Stimulated activated effector memory CD8-positive, alpha-beta T cell treated with anti-CD3 and anti-CD28 coated beads, Interleukin-12 subunit alpha, Interleukin-12 subunit beta, amount 100 ng/mL, for 72 hours (primary cell): Measurements from ENCODE around the gene NEDD4L.

Experiments
- ATAC-seq: fragments of 150-1000 bp; cut with Tn5 transposase; 2 replicates; pipeline ENCODE4 v1.10.0; 2021
- DNase-seq, 2 donors: peaks; one replicate each; pipeline ENCODE4 v3.0.0; 2021 to 2022; ENCODE audit warnings: low spot score in 2 of 2
- H3K27ac Mint-ChIP-seq: one replicate; pipeline ENCODE4 v1.8.0; 2022; ENCODE audit warnings: mild to moderate bottlenecking, mixed read lengths
- H3K36me3 Mint-ChIP-seq: one replicate; pipeline ENCODE4 v1.8.0; 2022; ENCODE audit warnings: mild to moderate bottlenecking, mixed read lengths
- H3K4me1 Mint-ChIP-seq: one replicate; pipeline ENCODE4 v1.8.0; 2022; ENCODE audit warnings: mixed read lengths
- H3K4me3 Mint-ChIP-seq: one replicate; pipeline ENCODE4 v1.8.0; 2022; ENCODE audit warnings: mild to moderate bottlenecking, mixed read lengths
- H3K9me3 Mint-ChIP-seq: one replicate; pipeline ENCODE4 v1.8.0; 2022; ENCODE audit warnings: mixed read lengths

Gene NEDD4L

GRCh38 chr18:58402247-58402646 lies 358.2 kb downstream of the NEDD4L start:
- no peaks in the 10 kb centered on the region for H3K36me3 Mint-ChIP-seq
- no peaks in the 10 kb centered on the region for H3K9me3 Mint-ChIP-seq
- peaks cover 6% of the 10 kb centered on the region for H3K4me1 Mint-ChIP-seq
- H3K4me3 Mint-ChIP-seq, result no peak overlapping the region
- H3K27ac Mint-ChIP-seq, result no peak overlapping the region
- ATAC-seq, result no peak
- DNase-seq, result no peak

GRCh38 chr18:58402951-58403702 lies 359.1 kb downstream of the NEDD4L start:
- ATAC-seq (no peak), DNase-seq (no peak)
- no peaks in the 10 kb centered on the region for H3K36me3 Mint-ChIP-seq
- H3K9me3 Mint-ChIP-seq, result no peaks in the 10 kb centered on the region
- H3K4me3 Mint-ChIP-seq, result no peak overlapping the region
- H3K4me1 Mint-ChIP-seq, result peaks cover 6% of the 10 kb centered on the region
- H3K27ac Mint-ChIP-seq, result no peak overlapping the region

GRCh38 chr18:58403799-58404455 lies 359.9 kb downstream of the NEDD4L start:
- H3K27ac Mint-ChIP-seq, result peak overlapping the region; percentile 56
- H3K9me3 Mint-ChIP-seq, result no peaks in the 10 kb centered on the region
- ATAC-seq (no peak), DNase-seq (no peak)
- peaks cover 6% of the 10 kb centered on the region for H3K4me1 Mint-ChIP-seq
- no peaks in the 10 kb centered on the region for H3K36me3 Mint-ChIP-seq
- no peak overlapping the region for H3K4me3 Mint-ChIP-seq

GRCh38 chr18:58405107-58405898 lies 361.3 kb downstream of the NEDD4L start:
- Mint-ChIP-seq H3K27ac (no peak overlapping the region), H3K9me3 (no peaks in the 10 kb centered on the region), H3K4me3 (no peak overlapping the region), H3K36me3 (no peaks in the 10 kb centered on the region), H3K4me1 (no peaks in the 10 kb centered on the region)
- DNase-seq (no peak), ATAC-seq (peak; percentile 22)

GRCh38 chr18:58407263-58407648 lies 363.2 kb downstream of the NEDD4L start:
- no peaks in the 10 kb centered on the region for H3K4me1 Mint-ChIP-seq

GRCh38 chr18:58407649-58408407 lies 363.8 kb downstream of the NEDD4L start:
- DNase-seq, result no peak
- Mint-ChIP-seq H3K36me3 (no peaks in the 10 kb centered on the region), H3K27ac (no peak overlapping the region), H3K9me3 (no peaks in the 10 kb centered on the region), H3K4me1 (no peaks in the 10 kb centered on the region), H3K4me3 (no peak overlapping the region)
- ATAC-seq, result no peak

More at GRCh38 chr18:58407263-58407648, 363.2 kb downstream of the NEDD4L start:
- no peak overlapping the region for H3K27ac Mint-ChIP-seq
- H3K4me3 Mint-ChIP-seq, result no peak overlapping the region
- ATAC-seq, result no peak
- no peak for DNase-seq
- H3K9me3 Mint-ChIP-seq, result no peaks in the 10 kb centered on the region
- no peaks in the 10 kb centered on the region for H3K36me3 Mint-ChIP-seq

GRCh38 chr18:58408665-58409064 lies 364.6 kb downstream of the NEDD4L start:
- Mint-ChIP-seq H3K9me3 (no peaks in the 10 kb centered on the region), H3K4me1 (no peaks in the 10 kb centered on the region), H3K36me3 (no peaks in the 10 kb centered on the region), H3K4me3 (no peak overlapping the region), H3K27ac (no peak overlapping the region)
- no peak for ATAC-seq
- DNase-seq, result no peak

GRCh38 chr18:58409802-58410445 lies 365.9 kb downstream of the NEDD4L start:
- no peak for DNase-seq
- H3K9me3 Mint-ChIP-seq, result no peaks in the 10 kb centered on the region
- H3K4me3 Mint-ChIP-seq, result no peak overlapping the region
- no peak overlapping the region for H3K27ac Mint-ChIP-seq
- H3K4me1 Mint-ChIP-seq, result no peaks in the 10 kb centered on the region
- ATAC-seq, result no peak
- no peaks in the 10 kb centered on the region for H3K36me3 Mint-ChIP-seq

- H3K27ac Mint-ChIP-seq, result no peak overlapping the region
- ATAC-seq (no peak), DNase-seq (no peak)
- H3K9me3 Mint-ChIP-seq, result no peaks in the 10 kb centered on the region
- H3K4me1 Mint-ChIP-seq, result no peaks in the 10 kb centered on the region
- H3K36me3 Mint-ChIP-seq, result no peaks in the 10 kb centered on the region
- H3K4me3 Mint-ChIP-seq, result no peak overlapping the region
These were observed 367.3 kb downstream of the NEDD4L start for GRCh38 chr18:58411323-58411722.

GRCh38 chr18:58412844-58413666 lies 369.0 kb downstream of the NEDD4L start:
- no peak for ATAC-seq
- no peaks in the 10 kb centered on the region for H3K4me1 Mint-ChIP-seq

GRCh38 chr18:58413667-58414628 lies 369.9 kb downstream of the NEDD4L start:
- H3K9me3 Mint-ChIP-seq, result no peaks in the 10 kb centered on the region
- ATAC-seq, result no peak
- no peaks in the 10 kb centered on the region for H3K36me3 Mint-ChIP-seq
- no peaks in the 10 kb centered on the region for H3K4me1 Mint-ChIP-seq
- no peak overlapping the region for H3K27ac Mint-ChIP-seq
- H3K4me3 Mint-ChIP-seq, result no peak overlapping the region
- DNase-seq, result no peak

More at GRCh38 chr18:58412844-58413666, 369.0 kb downstream of the NEDD4L start:
- Mint-ChIP-seq H3K36me3 (no peaks in the 10 kb centered on the region), H3K27ac (no peak overlapping the region), H3K9me3 (no peaks in the 10 kb centered on the region), H3K4me3 (no peak overlapping the region)
- DNase-seq, result no peak

GRCh38 chr18:58416014-58416703 lies 372.1 kb downstream of the NEDD4L start:
- Mint-ChIP-seq H3K27ac (no peak overlapping the region), H3K4me1 (no peaks in the 10 kb centered on the region), H3K36me3 (no peaks in the 10 kb centered on the region), H3K9me3 (no peaks in the 10 kb centered on the region), H3K4me3 (no peak overlapping the region)
- DNase-seq (no peak), ATAC-seq (no peak)
